NCI-H526 treated with DMSO at 0.1 percent for 48 hours (cell line): ENCODE results near the gene NPLOC4.

Experiments
- DNase-seq: peaks from one replicate; lab custom pipeline; 2025; lab: John Stamatoyannopoulos, UW

The NPLOC4 gene

DNA sequence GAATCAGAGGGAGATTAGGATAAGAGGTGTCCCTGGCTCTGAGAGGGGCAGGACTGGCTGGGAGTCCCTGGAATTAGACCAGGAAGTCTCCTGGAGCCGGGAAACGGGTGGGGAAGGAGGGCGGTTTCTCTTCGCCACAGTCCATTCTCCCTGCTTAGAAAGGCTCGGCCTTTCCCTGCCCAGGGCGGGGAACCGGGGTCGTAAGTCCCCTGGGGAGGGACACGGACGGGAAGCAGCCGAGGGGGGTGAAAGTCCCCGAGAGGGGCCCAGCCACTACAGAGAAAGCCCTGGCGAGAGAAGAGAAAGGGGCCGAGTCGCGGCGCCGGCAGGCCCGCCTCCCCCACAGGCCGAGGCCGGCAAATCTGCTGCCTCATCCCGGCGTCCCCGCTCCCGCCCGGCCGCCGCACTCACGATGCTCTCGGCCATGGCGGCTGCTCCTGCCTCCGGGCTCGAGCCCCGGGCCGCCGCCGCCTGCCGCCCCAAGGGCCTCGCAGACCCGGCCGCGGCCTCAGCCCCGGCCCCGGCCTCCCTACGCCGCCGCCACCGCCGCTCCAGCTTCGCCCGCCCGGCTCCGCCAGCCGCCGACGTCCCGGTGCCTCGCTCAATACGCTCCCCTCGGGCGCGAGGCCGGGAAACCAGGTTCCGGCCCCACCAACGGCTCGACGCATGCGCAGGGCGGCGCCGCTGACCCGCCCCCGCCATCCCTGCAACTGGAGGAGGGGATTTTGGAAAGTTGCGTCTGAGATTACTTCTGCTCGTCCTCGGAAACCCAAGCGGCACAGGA, at the start of gene NPLOC4, which contains the start of gene TSPAN10:
TSS of gene NPLOC4 (minus strand) at position 608 of the 784 bp plus-strand sequence. CDS start at position 426, 182 bp downstream.
TSS of gene TSPAN10 (plus strand) at position 692 of the 784 bp plus-strand sequence. CDS start 5,217 bp downstream, outside the sequence.
- DNase-seq, result peak; percentile 53

- DNase-seq, result no peak
Observed at GRCh38 chr17:81686614-81687013, 49.7 kb upstream of the NPLOC4 start.

GRCh38 chr17:81685108-81685507, 48.2 kb upstream of the NPLOC4 start:
- no peak for DNase-seq

- DNase-seq, result no peak
Observed at GRCh38 chr17:81684442-81684911, 47.6 kb upstream of the NPLOC4 start.

GRCh38 chr17:81683584-81684441, 46.9 kb upstream of the NPLOC4 start, which contains the start of the genes ARL16 and HGS:
Gene ARL16, minus strand, starts transcription at chr17:81683797. Its CDS starts 44 bp downstream, at chr17:81683753.
Gene HGS, plus strand, starts transcription at chr17:81684011. Its CDS starts 56 bp downstream, at chr17:81684067.
- peak; percentile 97 for DNase-seq

DNA sequence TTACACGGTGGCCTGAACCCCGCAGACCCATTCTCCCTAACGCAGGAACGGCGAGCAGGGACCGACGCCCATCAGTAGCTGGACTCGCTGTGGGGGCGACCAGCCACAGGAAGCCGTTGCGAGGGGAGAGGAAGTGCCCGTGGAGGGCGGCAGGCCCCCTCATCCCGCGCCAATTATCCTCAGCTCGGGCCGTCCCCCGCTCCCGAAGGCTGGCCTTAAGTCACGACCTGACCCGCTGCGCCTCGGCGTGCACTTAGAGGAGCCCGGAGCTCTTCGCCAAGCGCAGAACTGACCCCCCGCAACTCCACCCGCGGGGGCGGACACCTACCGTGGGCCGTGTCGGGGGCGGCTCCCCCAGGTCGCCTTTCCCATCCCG, 46.3 kb upstream of the NPLOC4 start:
- no peak for DNase-seq

DNA sequence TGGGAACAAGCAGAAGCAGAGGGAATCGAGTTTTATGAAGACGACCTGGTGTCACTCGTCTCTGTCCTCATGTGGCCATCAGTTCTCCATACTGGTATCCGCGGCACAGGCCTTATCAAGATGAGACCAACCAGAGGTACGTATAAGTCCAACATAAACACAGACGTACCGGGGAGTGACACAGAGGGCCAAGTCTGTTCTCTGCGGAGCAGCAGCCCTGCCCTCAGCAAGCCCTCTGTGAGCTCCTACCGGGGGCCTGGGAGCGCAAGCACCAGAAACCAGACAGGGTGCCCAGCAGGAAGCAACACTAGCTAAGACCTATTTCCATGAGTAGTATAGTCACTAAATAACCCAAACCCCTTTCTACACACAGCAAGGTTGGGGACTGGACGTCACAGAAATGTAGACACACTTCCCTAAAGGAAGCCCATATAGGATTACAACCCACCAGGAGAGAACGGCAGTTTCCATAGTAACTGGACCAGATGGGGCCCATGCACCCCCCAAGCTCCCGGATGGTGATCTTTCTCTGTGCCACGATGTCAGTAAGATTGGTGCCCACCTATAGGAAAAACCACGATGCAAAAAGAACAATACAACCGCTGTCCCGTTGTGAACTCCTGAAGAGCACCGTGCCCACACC, 45.8 kb upstream of the NPLOC4 start:
- no peak for DNase-seq

- DNase-seq, result no peak
Observed at GRCh38 chr17:81681672-81682071, 44.8 kb upstream of the NPLOC4 start.

DNA sequence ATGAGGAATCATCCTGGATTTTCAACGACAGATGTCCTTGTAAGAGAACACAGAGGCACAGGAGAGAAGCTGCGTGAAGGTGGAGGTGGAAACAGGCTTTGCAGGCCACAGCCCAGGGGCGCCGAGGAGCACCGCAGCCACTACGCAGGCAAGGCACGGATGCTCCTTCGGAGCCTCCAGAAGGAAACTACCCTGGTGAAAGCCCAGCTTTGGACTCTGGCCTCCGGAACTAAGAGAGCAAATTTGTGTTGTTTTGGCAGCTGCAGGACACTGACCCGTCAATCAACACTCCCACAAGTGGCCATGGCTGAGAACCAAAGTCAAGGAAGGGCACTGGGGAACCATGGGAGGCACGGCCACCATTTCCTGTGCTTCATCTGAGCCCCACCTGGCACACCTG, 43.2 kb upstream of the NPLOC4 start:
- no peak for DNase-seq

DNA sequence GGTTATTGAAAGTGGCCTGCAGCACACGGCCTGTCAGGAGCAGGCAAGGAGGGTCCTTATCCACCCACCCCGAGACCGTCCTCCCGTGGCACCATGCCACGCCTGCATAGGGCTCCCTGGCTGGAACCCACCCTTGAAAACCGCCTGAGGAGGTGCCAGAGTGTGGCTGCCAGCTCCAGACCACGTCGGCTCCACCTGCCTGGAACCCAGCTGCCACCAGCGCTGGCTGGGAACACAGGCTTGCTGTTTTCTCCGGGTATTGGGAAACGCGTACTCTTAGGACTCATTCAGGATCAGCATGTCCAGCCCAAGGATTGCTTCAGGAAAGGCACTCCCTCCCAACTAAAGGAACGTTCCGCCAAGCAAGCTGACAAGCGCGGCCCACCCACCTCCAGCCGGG, 40.0 kb upstream of the NPLOC4 start:
- no peak for DNase-seq

DNA sequence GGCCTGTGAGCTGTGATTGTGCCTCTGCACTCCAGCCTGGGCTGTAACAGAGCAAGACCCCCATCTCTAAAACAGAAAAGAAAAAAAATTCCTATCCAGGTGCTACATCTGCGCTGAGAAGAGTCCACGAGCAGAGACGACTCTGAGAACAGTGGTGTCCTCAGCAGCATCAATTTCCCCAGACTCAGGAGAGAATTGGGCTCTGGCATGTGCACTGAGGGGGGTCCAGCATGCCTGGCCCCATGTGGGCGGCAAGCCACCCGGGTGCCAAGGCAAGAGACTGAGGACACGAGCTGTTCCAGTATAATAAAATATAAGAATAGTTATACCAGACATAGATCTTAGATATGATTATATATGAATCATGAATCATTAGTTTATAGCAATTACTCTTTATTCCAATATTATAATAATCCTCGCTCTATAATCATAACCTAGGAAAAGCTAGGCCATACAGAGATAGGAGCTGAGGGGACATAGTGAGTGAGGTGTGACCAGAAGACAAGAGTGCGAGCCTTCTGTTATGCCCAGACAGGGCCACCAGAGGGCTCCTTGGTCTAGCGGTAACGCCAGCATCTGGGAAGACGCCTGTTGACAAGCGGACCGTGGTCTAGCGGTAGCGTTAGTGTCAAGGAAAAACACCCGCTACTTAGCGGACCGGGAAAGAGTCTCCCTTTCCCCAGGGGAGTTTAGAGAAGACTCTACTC, 38.8 kb upstream of the NPLOC4 start:
- DNase-seq, result peak; percentile 6

GRCh38 chr17:81673561-81674258, 36.8 kb upstream of the NPLOC4 start:
- no peak for DNase-seq

DNA sequence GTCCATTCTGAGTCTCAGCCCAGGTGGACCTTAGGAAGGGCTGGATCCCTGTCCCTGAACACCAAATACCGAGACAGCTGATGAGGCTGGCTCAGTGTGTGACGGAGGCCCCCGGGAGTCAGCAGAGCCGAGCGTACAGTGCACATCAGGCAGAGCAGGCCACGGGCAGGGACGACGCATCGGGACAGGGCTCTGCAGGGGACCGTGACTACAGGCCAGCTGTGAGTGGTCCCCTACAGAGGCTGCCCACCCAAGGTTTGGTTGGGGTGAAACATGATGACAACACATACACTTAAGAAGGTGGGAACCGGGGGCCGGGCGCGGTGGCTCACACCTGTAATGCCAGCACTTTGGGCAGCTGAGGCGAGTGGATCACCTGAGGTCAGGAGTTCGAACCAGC, 36.0 kb upstream of the NPLOC4 start:
- no peak for DNase-seq

DNA sequence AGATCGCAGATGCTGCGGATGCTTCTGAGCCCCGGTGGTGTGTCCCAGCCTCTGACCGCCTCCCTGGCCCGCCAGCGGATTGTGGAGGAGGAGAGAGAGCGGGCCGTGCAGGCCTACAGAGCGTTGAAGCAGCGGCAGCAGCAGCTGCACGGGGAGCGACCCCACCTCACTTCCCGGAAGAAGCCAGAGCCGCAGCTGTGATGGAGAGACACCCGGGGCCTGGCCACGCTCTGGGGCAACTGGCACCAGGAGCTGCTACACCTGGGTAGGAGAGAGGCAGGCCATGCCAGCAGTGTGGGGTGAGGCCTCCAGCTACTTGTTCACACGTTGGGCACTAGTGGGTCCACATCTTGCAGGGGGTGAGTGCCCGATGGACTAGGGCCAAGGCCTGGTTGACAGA, 35.6 kb upstream of the NPLOC4 start:
- DNase-seq, result no peak

GRCh38 chr17:81667754-81668153, 30.8 kb upstream of the NPLOC4 start:
- no peak for DNase-seq

DNA sequence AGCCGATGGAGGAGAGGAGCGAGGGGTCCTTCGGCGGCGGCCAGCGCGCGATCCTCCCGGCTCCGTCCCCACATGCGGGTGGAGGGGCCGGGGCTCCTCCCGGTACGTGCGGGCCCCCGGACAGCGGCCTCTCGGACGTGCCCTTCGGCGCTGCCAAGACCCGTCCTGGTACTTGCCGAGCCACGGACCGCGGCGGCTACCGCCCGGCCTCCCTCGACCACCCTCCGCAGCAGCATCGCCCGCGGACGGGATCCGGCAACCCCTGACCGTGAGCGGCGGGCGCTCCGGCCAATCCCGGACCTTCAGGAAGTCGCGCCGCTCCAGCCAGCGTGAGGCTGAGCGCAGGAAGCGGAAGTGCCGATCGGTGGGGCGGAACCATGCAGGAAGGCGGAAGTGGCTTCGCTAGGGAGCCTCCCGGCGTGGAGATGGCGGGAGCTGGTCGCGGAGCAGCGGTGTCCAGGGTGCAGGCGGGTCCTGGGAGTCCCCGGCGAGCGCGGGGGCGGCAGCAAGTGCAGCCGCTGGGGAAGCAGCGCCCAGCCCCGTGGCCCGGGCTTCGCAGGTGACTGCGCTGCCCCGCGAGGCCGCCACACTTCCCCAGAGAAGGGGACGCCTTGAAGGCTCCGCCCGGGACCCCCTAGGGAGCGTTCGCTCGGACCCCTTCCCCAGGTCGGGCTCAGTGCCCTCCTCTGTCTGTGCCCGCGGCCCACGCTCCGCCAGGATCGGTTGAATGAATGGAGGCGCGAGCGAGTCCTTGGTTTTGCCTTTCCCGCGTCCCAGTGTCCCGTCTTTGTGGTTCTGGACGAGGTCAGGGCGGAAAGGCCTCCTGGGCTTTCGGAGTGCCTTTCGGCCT, 29.7 kb upstream of the NPLOC4 start, which contains the start of the genes CCDC137 and OXLD1:
TSS of gene CCDC137 (plus strand) at position 396 of the 850 bp plus-strand sequence. CDS start at position 426, 30 bp downstream.
TSS of gene OXLD1 (minus strand) at position 264 of the 850 bp plus-strand sequence. CDS start at position 236, 28 bp downstream.
- peak; percentile 83 for DNase-seq

GRCh38 chr17:81666092-81666341, 29.1 kb upstream of the NPLOC4 start:
- DNase-seq, result peak; percentile 45

- DNase-seq, result no peak
Observed at GRCh38 chr17:81665205-81666091, 28.5 kb upstream of the NPLOC4 start.

GRCh38 chr17:81664051-81664470, 27.1 kb upstream of the NPLOC4 start:
- no peak for DNase-seq
